ENCODE results near the gene LDHB. TPM values are rescaled to one million over a fixed set of nuclear protein-coding genes. Genes with fewer than 3 reads are reported as not detected.

Gene LDHB
- polyA plus RNA-seq, 1 donor from 2014 or later: 1,039 TPM

DNA sequence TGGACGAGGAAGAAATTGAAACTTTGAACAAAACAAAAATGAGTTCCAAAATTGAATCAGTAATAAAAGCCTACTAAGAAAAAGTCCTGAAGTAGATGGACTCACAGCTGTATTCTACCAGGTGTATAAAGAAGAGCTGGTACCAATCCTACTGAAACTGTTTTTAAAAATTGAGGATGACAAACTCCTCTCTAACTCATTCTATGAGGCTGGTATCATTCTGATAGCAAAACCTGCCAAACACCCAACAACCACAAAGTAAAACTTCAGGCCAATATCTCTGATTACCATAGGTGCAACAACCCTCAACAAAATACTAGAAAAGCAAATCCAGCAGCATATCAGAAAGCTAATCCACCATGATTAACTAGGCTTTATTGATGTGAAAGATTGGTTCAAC, 33.9 kb upstream of the LDHB start:
- no peaks in the 10 kb centered on the region for H3F3A ChIP-seq (ENCODE audit: insufficient read depth, low read length, poor library complexity, severe bottlenecking)
- H3K27me3 ChIP-seq (ENCODE audit: insufficient read depth, low read depth, low read length): no peaks in the 10 kb centered on the region
- no peaks in the 10 kb centered on the region for H4K20me1 ChIP-seq (ENCODE audit: insufficient read depth)
- TF ChIP-seq TAF1 (IDR thresholded peaks at IDR 0.05; ENCODE audit: low read depth): no peak
- TF ChIP-seq, protein P1, sequence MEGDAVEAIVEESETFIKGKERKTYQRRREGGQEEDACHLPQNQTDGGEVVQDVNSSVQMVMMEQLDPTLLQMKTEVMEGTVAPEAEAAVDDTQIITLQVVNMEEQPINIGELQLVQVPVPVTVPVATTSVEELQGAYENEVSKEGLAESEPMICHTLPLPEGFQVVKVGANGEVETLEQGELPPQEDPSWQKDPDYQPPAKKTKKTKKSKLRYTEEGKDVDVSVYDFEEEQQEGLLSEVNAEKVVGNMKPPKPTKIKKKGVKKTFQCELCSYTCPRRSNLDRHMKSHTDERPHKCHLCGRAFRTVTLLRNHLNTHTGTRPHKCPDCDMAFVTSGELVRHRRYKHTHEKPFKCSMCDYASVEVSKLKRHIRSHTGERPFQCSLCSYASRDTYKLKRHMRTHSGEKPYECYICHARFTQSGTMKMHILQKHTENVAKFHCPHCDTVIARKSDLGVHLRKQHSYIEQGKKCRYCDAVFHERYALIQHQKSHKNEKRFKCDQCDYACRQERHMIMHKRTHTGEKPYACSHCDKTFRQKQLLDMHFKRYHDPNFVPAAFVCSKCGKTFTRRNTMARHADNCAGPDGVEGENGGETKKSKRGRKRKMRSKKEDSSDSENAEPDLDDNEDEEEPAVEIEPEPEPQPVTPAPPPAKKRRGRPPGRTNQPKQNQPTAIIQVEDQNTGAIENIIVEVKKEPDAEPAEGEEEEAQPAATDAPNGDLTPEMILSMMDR (IDR thresholded peaks at IDR 0.05; ENCODE audit: poor library complexity, severe bottlenecking): no peak
- no peak for TF ChIP-seq RAD21 (conservative IDR thresholded peaks at IDR 0.05)
- TF ChIP-seq, protein P2, sequence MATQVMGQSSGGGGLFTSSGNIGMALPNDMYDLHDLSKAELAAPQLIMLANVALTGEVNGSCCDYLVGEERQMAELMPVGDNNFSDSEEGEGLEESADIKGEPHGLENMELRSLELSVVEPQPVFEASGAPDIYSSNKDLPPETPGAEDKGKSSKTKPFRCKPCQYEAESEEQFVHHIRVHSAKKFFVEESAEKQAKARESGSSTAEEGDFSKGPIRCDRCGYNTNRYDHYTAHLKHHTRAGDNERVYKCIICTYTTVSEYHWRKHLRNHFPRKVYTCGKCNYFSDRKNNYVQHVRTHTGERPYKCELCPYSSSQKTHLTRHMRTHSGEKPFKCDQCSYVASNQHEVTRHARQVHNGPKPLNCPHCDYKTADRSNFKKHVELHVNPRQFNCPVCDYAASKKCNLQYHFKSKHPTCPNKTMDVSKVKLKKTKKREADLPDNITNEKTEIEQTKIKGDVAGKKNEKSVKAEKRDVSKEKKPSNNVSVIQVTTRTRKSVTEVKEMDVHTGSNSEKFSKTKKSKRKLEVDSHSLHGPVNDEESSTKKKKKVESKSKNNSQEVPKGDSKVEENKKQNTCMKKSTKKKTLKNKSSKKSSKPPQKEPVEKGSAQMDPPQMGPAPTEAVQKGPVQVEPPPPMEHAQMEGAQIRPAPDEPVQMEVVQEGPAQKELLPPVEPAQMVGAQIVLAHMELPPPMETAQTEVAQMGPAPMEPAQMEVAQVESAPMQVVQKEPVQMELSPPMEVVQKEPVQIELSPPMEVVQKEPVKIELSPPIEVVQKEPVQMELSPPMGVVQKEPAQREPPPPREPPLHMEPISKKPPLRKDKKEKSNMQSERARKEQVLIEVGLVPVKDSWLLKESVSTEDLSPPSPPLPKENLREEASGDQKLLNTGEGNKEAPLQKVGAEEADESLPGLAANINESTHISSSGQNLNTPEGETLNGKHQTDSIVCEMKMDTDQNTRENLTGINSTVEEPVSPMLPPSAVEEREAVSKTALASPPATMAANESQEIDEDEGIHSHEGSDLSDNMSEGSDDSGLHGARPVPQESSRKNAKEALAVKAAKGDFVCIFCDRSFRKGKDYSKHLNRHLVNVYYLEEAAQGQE (IDR thresholded peaks at IDR 0.05; ENCODE audit: borderline replicate concordance): no peak
- no peak for TF ChIP-seq POLR2AphosphoS5 (IDR thresholded peaks at IDR 0.05)
- TF ChIP-seq EZH2 (IDR thresholded peaks at IDR 0.05; ENCODE audit: borderline replicate concordance, insufficient read depth, low read length, poor library complexity, severe bottlenecking): no peak
- no peak for TF ChIP-seq SMC3 (conservative IDR thresholded peaks at IDR 0.05; ENCODE audit: poor library complexity)
- TF ChIP-seq EP300 (conservative IDR thresholded peaks at IDR 0.05; ENCODE audit: poor library complexity, severe bottlenecking): no peak
- no peaks in the 10 kb centered on the region for H3K9me2 ChIP-seq (ENCODE audit: insufficient read depth, low read length)
- no peaks in the 10 kb centered on the region for H3K36me3 ChIP-seq (ENCODE audit: insufficient read depth, low read length)
- no peaks in the 10 kb centered on the region for H3K9me3 ChIP-seq (ENCODE audit: low read length)
- H3K9ac ChIP-seq (ENCODE audit: low read length): no peak overlapping the region
- H3K4me3 ChIP-seq (ENCODE audit: low read length): no peak overlapping the region
- H2AFZ ChIP-seq (ENCODE audit: low read depth, low read length): no peak overlapping the region
- H3K27ac ChIP-seq (ENCODE audit: low read length): no peak overlapping the region
- H3K4me2 ChIP-seq (ENCODE audit: low read length): no peak overlapping the region
- no peaks in the 10 kb centered on the region for H3K79me2 ChIP-seq (replicated peaks; ENCODE audit: insufficient read depth, low read length)

DNA sequence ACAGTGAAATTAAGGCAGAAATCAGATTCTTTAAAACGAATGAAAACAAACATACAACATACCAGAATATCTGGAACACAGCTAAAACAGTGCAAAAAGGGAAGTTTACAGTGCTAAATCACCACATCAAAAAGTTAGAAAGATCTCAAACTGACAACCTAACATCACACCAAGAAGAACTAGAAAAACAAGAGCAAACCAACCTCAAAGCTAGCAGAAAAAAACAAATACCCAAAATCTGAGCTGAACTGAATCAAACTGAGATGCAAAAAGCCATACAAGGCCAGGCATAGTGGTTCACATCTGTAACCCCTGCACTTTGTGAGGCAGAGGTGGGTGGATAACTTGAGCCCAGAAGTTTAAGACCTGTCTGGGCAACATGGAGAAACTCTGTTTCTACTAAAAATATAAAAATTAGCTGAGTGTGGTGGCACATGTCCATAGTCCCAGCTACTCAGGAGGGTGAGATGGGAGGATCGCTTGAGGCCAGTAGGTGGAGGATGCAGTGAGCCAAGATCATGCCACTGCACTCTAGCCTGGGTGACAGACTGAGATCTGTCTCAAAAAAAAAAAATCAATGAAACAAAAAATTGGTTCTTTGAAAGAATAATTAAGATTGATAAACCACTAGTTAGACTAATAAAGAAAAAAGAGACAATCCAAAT, 33.2 kb upstream of the LDHB start:
- Histone ChIP-seq H2AFZ (ENCODE audit: low read depth, low read length) (no peak overlapping the region), H3K9me2 (ENCODE audit: insufficient read depth, low read length) (no peaks in the 10 kb centered on the region), H3K79me2 (replicated peaks; ENCODE audit: insufficient read depth, low read length) (no peaks in the 10 kb centered on the region), H3K27ac (ENCODE audit: low read length) (no peak overlapping the region), H3K4me2 (ENCODE audit: low read length) (no peak overlapping the region), H3F3A (ENCODE audit: insufficient read depth, low read length, poor library complexity, severe bottlenecking) (no peaks in the 10 kb centered on the region), H3K36me3 (ENCODE audit: insufficient read depth, low read length) (no peaks in the 10 kb centered on the region), H3K9ac (ENCODE audit: low read length) (no peak overlapping the region), H3K4me3 (ENCODE audit: low read length) (no peak overlapping the region), H3K27me3 (ENCODE audit: insufficient read depth, low read depth, low read length) (no peaks in the 10 kb centered on the region), H4K20me1 (ENCODE audit: insufficient read depth) (no peaks in the 10 kb centered on the region), H3K9me3 (ENCODE audit: low read length) (no peaks in the 10 kb centered on the region)
- no peak for TF ChIP-seq EP300 (conservative IDR thresholded peaks at IDR 0.05; ENCODE audit: poor library complexity, severe bottlenecking)
- TF ChIP-seq EZH2 (IDR thresholded peaks at IDR 0.05; ENCODE audit: borderline replicate concordance, insufficient read depth, low read length, poor library complexity, severe bottlenecking): no peak

DNA sequence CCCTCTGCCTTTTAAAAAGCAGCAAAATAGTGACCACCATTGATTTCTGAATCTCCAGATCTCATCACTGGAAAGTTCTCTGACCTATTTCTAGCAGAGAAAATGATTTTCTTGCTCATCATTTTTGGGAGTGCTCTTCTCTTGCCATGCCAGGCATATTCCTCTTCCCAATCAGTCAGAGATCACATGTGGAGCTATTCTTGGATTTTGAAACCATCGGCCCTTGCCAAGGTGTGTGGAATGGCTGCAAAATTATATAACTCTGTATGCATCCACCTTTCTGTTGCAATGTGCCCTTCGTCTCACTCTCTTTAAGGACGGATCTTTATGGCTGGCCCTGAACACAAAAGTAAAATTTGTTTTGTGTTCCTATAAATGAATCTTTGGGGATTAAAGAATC, 25.5 kb upstream of the LDHB start:
- Histone ChIP-seq H2AFZ (ENCODE audit: low read depth, low read length) (no peak overlapping the region), H3K79me2 (replicated peaks; ENCODE audit: insufficient read depth, low read length) (no peaks in the 10 kb centered on the region), H3K27ac (ENCODE audit: low read length) (no peak overlapping the region), H3K36me3 (ENCODE audit: insufficient read depth, low read length) (no peaks in the 10 kb centered on the region), H3K9me3 (ENCODE audit: low read length) (no peaks in the 10 kb centered on the region), H3K27me3 (ENCODE audit: insufficient read depth, low read depth, low read length) (no peaks in the 10 kb centered on the region), H3F3A (ENCODE audit: insufficient read depth, low read length, poor library complexity, severe bottlenecking) (no peaks in the 10 kb centered on the region), H3K4me2 (ENCODE audit: low read length) (no peak overlapping the region), H3K9ac (ENCODE audit: low read length) (no peak overlapping the region), H3K9me2 (ENCODE audit: insufficient read depth, low read length) (no peaks in the 10 kb centered on the region), H4K20me1 (ENCODE audit: insufficient read depth) (no peaks in the 10 kb centered on the region), H3K4me3 (ENCODE audit: low read length) (no peak overlapping the region)
- TF ChIP-seq, protein P2 (IDR thresholded peaks at IDR 0.05; ENCODE audit: borderline replicate concordance): no peak
- TF ChIP-seq SMC3 (conservative IDR thresholded peaks at IDR 0.05; ENCODE audit: poor library complexity) (no peak), MXI1 (conservative IDR thresholded peaks at IDR 0.05; ENCODE audit: poor library complexity, severe bottlenecking) (no peak), EP300 (conservative IDR thresholded peaks at IDR 0.05; ENCODE audit: poor library complexity, severe bottlenecking) (no peak), TAF1 (IDR thresholded peaks at IDR 0.05; ENCODE audit: low read depth) (no peak), RAD21 (conservative IDR thresholded peaks at IDR 0.05) (no peak), POLR2AphosphoS5 (IDR thresholded peaks at IDR 0.05) (no peak), EZH2 (IDR thresholded peaks at IDR 0.05; ENCODE audit: borderline replicate concordance, insufficient read depth, low read length, poor library complexity, severe bottlenecking) (no peak)
- TF ChIP-seq, protein P1 (IDR thresholded peaks at IDR 0.05; ENCODE audit: poor library complexity, severe bottlenecking): no peak
